ENCODE measurements around the gene ZNF324B. TPM values are rescaled to one million over a fixed set of nuclear protein-coding genes. Genes with fewer than 3 reads are reported as not detected.

The ZNF324B gene
- total and polyA plus RNA-seq, 2 of the 8 experiments (the other 6 are each of a cell fraction or from before 2014, with no cell fraction given) = 2.9 to 6.0 TPM

DNA sequence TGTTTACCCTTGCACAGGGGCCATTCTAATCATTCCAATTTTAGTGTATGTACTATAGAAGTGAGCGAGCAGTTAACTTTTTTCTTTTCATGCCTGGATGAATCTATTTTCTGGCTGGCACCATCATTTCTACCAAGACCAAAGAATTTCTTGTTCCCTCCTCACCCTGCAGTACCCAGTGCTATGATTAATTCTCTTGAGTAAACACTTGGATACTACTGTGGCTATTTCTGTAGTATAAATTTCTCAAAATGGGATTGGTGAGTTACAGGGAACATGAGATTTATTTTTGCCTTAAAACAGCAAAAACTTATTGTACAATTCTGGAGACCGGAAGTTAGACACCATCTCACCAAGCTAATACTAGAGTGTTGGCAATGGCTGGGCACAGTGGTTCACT, 32.4 kb downstream of the ZNF324B start:
- Histone ChIP-seq H4K8ac (ENCODE audit: extremely low read depth, insufficient read depth, low read length) (no peak overlapping the region), H3K36me3 (ENCODE audit: control insufficient read depth in 2 of 4, insufficient read depth in 4 of 4, low read length in 3 of 4) (peaks cover 0 to 2% (median 0%) of the 10 kb centered on the region in 4 experiments; a peak in 2 of 8 replicates), H3K4me3 (ENCODE audit: extremely low read depth in 1 of 4, insufficient read depth in 2 of 4, low read depth in 3 of 4, low read length in 4 of 4) (no peak overlapping the region), H3K79me2 (ENCODE audit: control insufficient read depth in 1 of 2, insufficient read depth in 2 of 2, low read length in 2 of 2) (no peaks in the 10 kb centered on the region), H4K5ac (ENCODE audit: insufficient read length, low read depth, low read length) (no peak overlapping the region), H3K23me2 (ENCODE audit: low read depth, low read length) (no peaks in the 10 kb centered on the region), H2BK15ac (ENCODE audit: low read length) (no peak overlapping the region), H3K27me3 (replicated peaks in 1 of 4; ENCODE audit: control insufficient read depth in 3 of 4, extremely low read depth in 1 of 4, insufficient read depth in 3 of 4, low read length in 3 of 4) (no peaks in the 10 kb centered on the region), H2AFZ (ENCODE audit: low read length) (no peak overlapping the region), H3K27ac (ENCODE audit: low read depth, low read length) (no peak overlapping the region), H3K9me3 (ENCODE audit: insufficient read depth in 2 of 2, low read depth in 1 of 2, low read length in 1 of 2) (no peaks in the 10 kb centered on the region), H2BK5ac (ENCODE audit: low read depth, low read length) (no peak overlapping the region), H3K4me1 (replicated peaks in 1 of 4; ENCODE audit: control insufficient read depth in 3 of 4, insufficient read depth in 4 of 4, low read length in 3 of 4) (no peaks in the 10 kb centered on the region), H3K14ac (ENCODE audit: insufficient read length) (no peak overlapping the region), H4K20me1 (replicated peaks in 1 of 2; ENCODE audit: control insufficient read depth in 1 of 2, insufficient read depth in 2 of 2, low read length in 2 of 2) (no peaks in the 10 kb centered on the region), H3K23ac (ENCODE audit: insufficient read length) (no peak overlapping the region), H2BK120ac (replicated peaks; ENCODE audit: low read depth, low read length) (no peak overlapping the region), H3K79me1 (ENCODE audit: low read depth, low read length) (no peaks in the 10 kb centered on the region), H4K91ac (replicated peaks; ENCODE audit: insufficient read length, low read length) (no peak overlapping the region), H3K18ac (ENCODE audit: extremely low read depth, low read length) (no peak overlapping the region), H3K9ac (replicated peaks in 1 of 4; ENCODE audit: extremely low read depth in 1 of 4, low read depth in 3 of 4, low read length in 3 of 4) (no peak overlapping the region), H2BK12ac (ENCODE audit: low read depth, low read length) (no peak overlapping the region), H3K4me2 (ENCODE audit: insufficient read depth in 1 of 2, low read depth in 2 of 2, low read length in 2 of 2) (no peak overlapping the region), H2BK20ac (ENCODE audit: low read length) (no peak overlapping the region), H2AK5ac (ENCODE audit: low read depth, low read length) (no peak overlapping the region), H3K56ac (replicated peaks; ENCODE audit: insufficient read length, low read depth, low read length) (no peak overlapping the region), H3K4ac (replicated peaks; ENCODE audit: insufficient read length, low read depth, low read length) (no peak overlapping the region)
- WGBS, 2 experiments (ENCODE audit: extremely low coverage in 1 of 2, insufficient coverage in 1 of 2, insufficient read length in 1 of 2, insufficient replicate concordance in 2 of 2, low coverage in 1 of 2, low lambda C conversion rate in 2 of 2, missing lambda C conversion rate in 1 of 2) = 90% methylated on average over 2 of the region's 2 CpGs; no CpG with 5 or more reads in 1 of the 2 experiments
- FAIRE-seq (no peak), DNase-seq (ENCODE audit: low read depth in 1 of 2, low spot score in 2 of 2) (no peak)
- ChIA-PET CTCF (ENCODE audit: partially characterized antibody) (interaction anchor here (1.4 to 3.8 kb wide), 3 partner anchors 12 to 35 kb away, joined by 4 to 12 read pairs (median 8); partner anchors contain the start of gene ZBTB45), POLR2A (ENCODE audit: partially characterized antibody) (interaction anchor here (1.0 to 1.3 kb wide), 2 partner anchors 60 to 92 kb away, joined by 4 read pairs; partner anchors contain the start of gene TRIM28)
- TF ChIP-seq GTF2F1 (IDR thresholded peaks at IDR 0.05; ENCODE audit: borderline replicate concordance, low read depth, low read length) = no peak
- no peak for TF ChIP-seq CBX5 (IDR thresholded peaks at IDR 0.05; ENCODE audit: low read depth, low read length)

Data from H1 (cell line).